Caki2 (cell line): ENCODE results near the gene USP8. TPM values are rescaled to one million over a fixed set of nuclear protein-coding genes. Genes with fewer than 3 reads are reported as not detected.
"Not testable (repeated sequence)": the region's sequence is repeated elsewhere in the genome, so short reads cannot be mapped to it uniquely, and the experiment has no call there.

Experiments
- DNase-seq: peaks from one replicate; pipeline ENCODE4 v3.0.0-alpha.2; 2015; ENCODE audit warnings: low read depth
- in situ Hi-C: cut with HindIII; loops from 2 replicates; pipeline ENCODE4 v1.10.0; 2016; ENCODE audit warnings: low sequenced_read_pairs, low pct_unique_long_range_greater_than_20kb, mixed read lengths
- total RNA-seq: library from RNA; depleted of rRNA; stranded (reverse); fragments of >200 nt; shearing (Covaris generic); gene quantifications from 2 replicates; pipeline ENCODE4 v1.2.3, GENCODE V29; 2014; ENCODE audit warnings: low replicate concordance; rRNA removed

The USP8 gene
- total RNA-seq: 16.0 and 34.2 TPM in 2 replicates

- in situ Hi-C loops: no loop called here
- peak; percentile 100 for DNase-seq
Observed at GRCh38 chr15:50424066-50424890, at the start of gene USP8. Gene USP8 (plus strand): TSS chr15:50424405. CDS start chr15:50439074, 14,669 bp downstream.

GRCh38 chr15:50377867-50378751 is 46.1 kb upstream of the USP8 start:
- in situ Hi-C loops: no loop called here
- DNase-seq: no peak

- in situ Hi-C loops: no loop called here
Observed at GRCh38 chr15:50378776-50379175, 45.4 kb upstream of the USP8 start.

GRCh38 chr15:50379413-50379812 is 44.8 kb upstream of the USP8 start:
- in situ Hi-C loops, DNase-seq: not testable (repeated sequence)

More at GRCh38 chr15:50378776-50379175, 45.4 kb upstream of the USP8 start:
- DNase-seq: no peak

GRCh38 chr15:50380089-50380488 is 44.1 kb upstream of the USP8 start:
- in situ Hi-C loops: no loop called here
- DNase-seq: no peak

GRCh38 chr15:50381438-50381837 is 42.8 kb upstream of the USP8 start:
- DNase-seq: no peak
- in situ Hi-C loops: no loop called here

- in situ Hi-C loops, DNase-seq: not testable (repeated sequence)
Observed at GRCh38 chr15:50382408-50382807, 41.8 kb upstream of the USP8 start.

- DNase-seq: no peak
- in situ Hi-C loops: no loop called here
Observed at GRCh38 chr15:50390554-50391264, 33.5 kb upstream of the USP8 start.

- in situ Hi-C loops, DNase-seq: not testable (repeated sequence)
Observed at GRCh38 chr15:50391561-50391960, 32.6 kb upstream of the USP8 start.

- no peak for DNase-seq
- in situ Hi-C loops: no loop called here
Observed at GRCh38 chr15:50411870-50412269, 12.3 kb upstream of the USP8 start.

GRCh38 chr15:50414624-50415023 is 9.6 kb upstream of the USP8 start:
- no peak for DNase-seq
- in situ Hi-C loops: no loop called here

- DNase-seq: peak; percentile 41
- in situ Hi-C loops: no loop called here
Observed at GRCh38 chr15:50415752-50416404, 8.3 kb upstream of the USP8 start.

GRCh38 chr15:50416890-50417289 is 7.3 kb upstream of the USP8 start:
- in situ Hi-C loops: no loop called here
- DNase-seq: no peak

- no peak for DNase-seq
- in situ Hi-C loops: no loop called here
Observed at GRCh38 chr15:50418041-50418583, 6.1 kb upstream of the USP8 start.

GRCh38 chr15:50425219-50425618 is 1.0 kb downstream of the USP8 start:
- no peak for DNase-seq

GRCh38 chr15:50425678-50426246 is 1.6 kb downstream of the USP8 start:
- in situ Hi-C loops, DNase-seq: not testable (repeated sequence)

More at GRCh38 chr15:50425219-50425618, 1.0 kb downstream of the USP8 start:
- in situ Hi-C loops: no loop called here

GRCh38 chr15:50426428-50426827 is 2.2 kb downstream of the USP8 start:
- no peak for DNase-seq
- in situ Hi-C loops: no loop called here
